ENCODE results near the gene GARIN1A.
"Not testable (repeated sequence)": the region's sequence is repeated elsewhere in the genome, so short reads cannot be mapped to it uniquely, and the experiment has no call there.

Gene GARIN1A

DNA sequence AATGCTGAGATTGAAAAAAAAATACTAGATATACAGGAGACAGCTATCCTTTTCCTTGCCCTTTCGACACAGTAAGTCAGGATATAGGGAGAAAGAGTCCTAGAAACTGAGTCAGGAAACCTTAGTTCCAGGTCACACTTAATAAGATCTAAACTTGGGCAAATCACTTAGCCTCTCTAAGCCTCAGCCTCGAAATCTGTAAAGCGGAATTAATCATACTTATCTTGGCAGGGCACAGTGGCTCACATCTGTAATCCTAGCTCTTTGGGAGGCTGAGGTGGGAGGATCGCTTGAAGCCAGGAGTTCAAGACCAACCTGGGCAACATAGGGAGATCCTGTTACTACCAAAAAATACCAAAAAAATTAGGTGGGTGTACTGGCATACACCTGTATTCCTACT lies 4.6 kb downstream of the GARIN1A start:
- DNase-seq (ENCODE audit: extremely low spot score), result no peak
- CTCF ChIA-PET, result no interaction called here
- TF ChIP-seq, protein P1, sequence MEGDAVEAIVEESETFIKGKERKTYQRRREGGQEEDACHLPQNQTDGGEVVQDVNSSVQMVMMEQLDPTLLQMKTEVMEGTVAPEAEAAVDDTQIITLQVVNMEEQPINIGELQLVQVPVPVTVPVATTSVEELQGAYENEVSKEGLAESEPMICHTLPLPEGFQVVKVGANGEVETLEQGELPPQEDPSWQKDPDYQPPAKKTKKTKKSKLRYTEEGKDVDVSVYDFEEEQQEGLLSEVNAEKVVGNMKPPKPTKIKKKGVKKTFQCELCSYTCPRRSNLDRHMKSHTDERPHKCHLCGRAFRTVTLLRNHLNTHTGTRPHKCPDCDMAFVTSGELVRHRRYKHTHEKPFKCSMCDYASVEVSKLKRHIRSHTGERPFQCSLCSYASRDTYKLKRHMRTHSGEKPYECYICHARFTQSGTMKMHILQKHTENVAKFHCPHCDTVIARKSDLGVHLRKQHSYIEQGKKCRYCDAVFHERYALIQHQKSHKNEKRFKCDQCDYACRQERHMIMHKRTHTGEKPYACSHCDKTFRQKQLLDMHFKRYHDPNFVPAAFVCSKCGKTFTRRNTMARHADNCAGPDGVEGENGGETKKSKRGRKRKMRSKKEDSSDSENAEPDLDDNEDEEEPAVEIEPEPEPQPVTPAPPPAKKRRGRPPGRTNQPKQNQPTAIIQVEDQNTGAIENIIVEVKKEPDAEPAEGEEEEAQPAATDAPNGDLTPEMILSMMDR (IDR thresholded peaks at IDR 0.05; ENCODE audit: control extremely low read depth, extremely low read depth, low read depth, missing control alignments), result no peak
- POLR2A ChIA-PET, result no interaction called here

DNA sequence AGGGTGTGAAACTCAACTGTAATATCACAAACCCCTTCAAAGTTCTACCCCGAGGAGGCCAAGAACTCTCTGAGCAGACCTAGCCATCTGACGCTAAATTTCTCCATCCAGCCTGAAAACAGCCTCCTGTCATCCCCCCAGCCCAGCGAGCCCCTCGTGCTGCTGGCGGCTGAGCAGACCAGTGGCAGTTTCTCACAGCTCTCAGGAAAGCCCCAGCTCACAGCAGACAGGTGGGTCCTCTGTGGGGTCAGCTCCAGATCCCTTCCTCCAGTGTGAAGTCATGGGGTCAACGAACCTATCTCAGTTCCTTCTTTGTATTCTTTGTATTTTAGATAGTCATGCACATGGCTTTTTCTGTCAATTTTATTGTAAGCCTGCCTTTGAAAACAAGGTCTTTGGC lies 7.8 kb downstream of the GARIN1A start:
- DNase-seq (ENCODE audit: extremely low spot score), result peak; percentile 70
- TF ChIP-seq, protein P1 (IDR thresholded peaks at IDR 0.05; ENCODE audit: control extremely low read depth, extremely low read depth, low read depth, missing control alignments), result no peak
- POLR2A ChIA-PET, result no interaction called here
- CTCF ChIA-PET, result interaction anchor here (1.0 kb wide), 1 partner anchor 13 kb away, joined by 5 read pairs; no protein-coding TSS in a partner anchor

DNA sequence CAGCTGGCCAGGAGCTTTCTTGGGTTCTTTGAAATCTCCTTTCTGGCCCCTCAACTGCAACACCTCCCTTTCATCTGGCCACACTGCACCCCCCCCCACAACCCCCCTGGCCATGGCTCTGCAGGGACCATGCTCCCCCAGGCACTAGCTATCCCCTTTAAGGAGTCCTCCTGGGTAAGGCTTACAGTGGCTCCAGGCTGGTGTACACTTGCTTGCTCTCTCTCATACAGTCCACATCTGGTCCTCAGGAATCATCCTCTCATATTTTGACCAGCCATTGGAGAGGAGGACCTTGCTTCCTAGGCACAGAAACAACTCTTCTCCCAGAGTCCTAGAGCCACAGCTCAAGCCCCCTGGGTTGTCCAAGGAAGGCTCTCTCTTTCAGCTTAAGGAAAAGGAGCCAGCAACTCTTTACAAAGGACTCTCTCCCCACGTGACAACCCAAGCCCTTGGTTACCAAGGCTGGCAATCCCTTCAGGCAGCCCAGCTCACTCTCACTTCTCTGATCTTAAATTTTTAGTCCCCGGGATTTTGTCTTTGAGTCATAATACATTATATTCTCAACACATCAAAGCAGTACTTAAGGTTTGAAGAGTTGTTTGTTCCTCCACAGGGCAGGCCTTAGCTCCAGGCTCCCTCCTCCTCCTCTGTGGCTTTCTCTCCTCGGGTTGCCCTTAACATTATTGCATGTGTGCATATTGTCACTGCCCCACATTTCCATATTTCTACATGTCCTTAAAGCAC lies 9.9 kb downstream of the GARIN1A start:
- peak; percentile 48 for DNase-seq (ENCODE audit: extremely low spot score)
- CTCF ChIA-PET, result interaction anchor here (1.0 to 2.6 kb wide), 3 partner anchors 9 to 13 kb away, joined by 3 to 13 read pairs (median 4); partner anchors contain the start of gene GARIN1A
- TF ChIP-seq, protein P1 (IDR thresholded peaks at IDR 0.05; ENCODE audit: control extremely low read depth, extremely low read depth, low read depth, missing control alignments), result no peak
- POLR2A ChIA-PET, result interaction anchor here (0.6 kb wide), 1 partner anchor 76 kb away, joined by 3 read pairs; no protein-coding TSS in a partner anchor

DNA sequence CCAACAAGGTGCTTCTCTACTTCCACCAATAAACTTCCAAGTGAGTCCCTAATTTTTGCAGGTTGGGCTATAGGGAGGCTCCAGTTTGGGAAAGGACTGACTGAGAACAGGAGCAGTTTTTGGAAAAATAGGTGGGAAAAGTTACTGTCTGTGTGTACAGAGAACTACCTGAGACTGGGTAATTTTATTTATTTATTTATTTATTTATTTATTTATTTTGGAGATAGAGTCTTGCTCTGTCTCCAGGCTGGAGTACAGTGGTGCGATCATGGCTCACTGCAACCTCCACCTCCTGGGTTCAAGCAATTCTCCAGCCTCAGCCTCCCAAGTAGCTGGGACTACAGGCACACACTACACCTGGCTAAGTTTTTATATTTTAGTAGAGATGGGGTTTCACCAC lies 11.2 kb downstream of the GARIN1A start:
- CTCF ChIA-PET, result interaction anchor here (1.0 to 2.6 kb wide), 3 partner anchors 10 to 223 kb away, joined by 3 to 13 read pairs (median 3); partner anchors contain the start of gene GARIN1A
- DNase-seq (ENCODE audit: extremely low spot score); POLR2A ChIA-PET: not testable (repeated sequence)

DNA sequence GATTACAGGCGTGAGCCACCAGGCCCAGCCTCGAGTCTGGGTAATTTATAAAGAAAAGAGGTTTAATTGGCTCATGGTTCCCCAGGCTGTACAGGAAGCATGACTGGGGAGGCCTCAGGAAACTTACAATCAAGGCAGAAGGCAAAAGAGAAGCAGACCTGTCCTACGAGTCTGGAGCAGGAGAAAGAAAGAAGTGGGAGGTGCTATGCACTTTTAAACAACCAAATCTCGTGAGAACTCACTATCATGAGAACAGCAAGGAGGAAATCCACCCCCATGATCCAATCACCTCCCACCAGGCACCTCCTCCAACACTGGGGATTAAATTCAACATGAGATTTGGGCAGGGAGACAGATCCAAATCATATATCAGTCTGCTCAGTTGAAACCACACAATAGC lies 11.6 kb downstream of the GARIN1A start:
- CTCF ChIA-PET, result interaction anchor here (1.2 to 1.4 kb wide), 2 partner anchors 9 to 224 kb away, joined by 3 read pairs; no protein-coding TSS in a partner anchor
- POLR2A ChIA-PET; DNase-seq (ENCODE audit: extremely low spot score): not testable (repeated sequence)

DNA sequence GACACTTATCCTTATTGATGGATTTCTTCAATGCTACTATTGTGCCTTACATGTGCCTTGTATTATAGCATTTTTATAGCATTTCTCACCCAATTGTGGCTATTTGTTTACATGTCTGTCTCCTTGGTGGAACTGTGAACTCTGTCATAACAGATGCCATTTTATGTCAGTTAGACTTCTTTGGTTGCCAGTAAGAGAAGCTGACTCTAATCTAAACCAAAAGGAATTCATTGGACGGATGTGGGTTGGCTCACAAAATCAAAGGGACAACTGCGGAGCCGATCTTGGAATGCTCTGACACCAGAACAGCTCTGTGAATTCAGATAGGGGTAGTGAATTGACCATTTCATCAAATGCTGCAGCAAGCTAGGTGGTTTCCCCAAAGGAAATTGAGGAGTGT lies 15.0 kb downstream of the GARIN1A start:
- DNase-seq (ENCODE audit: extremely low spot score), result no peak
- ChIA-PET POLR2A (no interaction called here), CTCF (no interaction called here)
- TF ChIP-seq, protein P1 (IDR thresholded peaks at IDR 0.05; ENCODE audit: control extremely low read depth, extremely low read depth, low read depth, missing control alignments), result no peak

DNA sequence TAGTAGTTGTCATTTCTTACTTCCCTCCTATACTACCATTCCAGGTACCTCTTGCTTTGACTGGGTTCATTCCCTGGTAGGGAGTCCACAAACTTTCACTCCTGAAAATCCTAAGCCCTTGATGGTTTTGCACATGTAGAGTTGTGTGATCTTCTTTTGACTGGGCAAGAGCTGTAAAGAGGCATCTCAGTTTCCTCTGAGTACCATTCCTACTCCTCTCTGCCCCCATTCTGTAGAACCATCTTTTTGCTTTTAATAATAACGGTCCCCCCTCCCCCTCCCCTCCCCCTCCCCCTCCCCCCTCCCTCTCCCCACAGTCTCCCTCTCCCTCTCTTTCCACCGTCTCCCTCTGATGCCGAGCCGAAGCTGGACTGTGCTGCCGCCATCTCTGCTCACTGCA lies 16.4 kb downstream of the GARIN1A start:
- TF ChIP-seq, protein P1 (IDR thresholded peaks at IDR 0.05; ENCODE audit: control extremely low read depth, extremely low read depth, low read depth, missing control alignments), result no peak
- POLR2A ChIA-PET, result no interaction called here
- no peak for DNase-seq (ENCODE audit: extremely low spot score)
- CTCF ChIA-PET, result interaction anchor here (1.1 kb wide), 1 partner anchor 16 kb away, joined by 3 read pairs; no protein-coding TSS in a partner anchor

DNA sequence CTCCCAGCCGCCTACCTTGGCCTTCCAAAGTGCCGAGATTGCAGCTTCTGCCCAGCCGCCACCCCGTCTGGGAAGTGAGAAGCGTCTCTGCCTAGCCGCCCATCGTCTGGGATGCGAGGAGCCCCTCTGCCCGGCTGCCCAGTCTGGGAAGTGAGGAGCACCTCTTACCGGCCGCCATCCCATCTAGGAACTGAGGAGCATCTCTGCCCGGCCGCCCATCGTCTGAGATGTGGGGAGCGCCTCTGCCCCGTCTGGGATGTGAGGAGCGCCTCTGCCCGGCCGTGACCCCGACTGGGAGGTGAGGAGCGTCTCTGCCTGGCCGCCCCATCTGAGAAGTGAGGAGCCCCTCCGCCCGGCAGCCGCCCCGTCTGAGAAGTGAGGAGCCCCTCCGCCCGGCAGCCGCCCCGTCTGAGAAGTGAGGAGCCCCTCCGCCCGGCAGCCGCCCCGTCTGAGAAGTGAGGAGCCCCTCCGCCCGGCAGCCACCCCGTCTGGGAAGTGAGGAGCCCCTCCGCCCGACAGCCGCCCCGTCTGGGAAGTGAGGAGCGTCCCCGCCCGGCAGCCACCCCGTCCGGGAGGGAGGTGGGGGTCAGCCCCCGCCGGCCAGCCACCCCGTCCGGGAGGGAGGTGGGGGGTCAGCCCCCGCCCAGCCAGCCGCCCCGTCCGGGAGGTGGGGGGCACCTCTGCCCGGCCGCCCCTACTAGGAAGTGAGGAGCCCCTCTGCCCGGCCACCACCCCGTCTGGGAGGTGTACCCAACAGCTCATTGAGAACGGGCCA lies 17.3 kb downstream of the GARIN1A start:
- POLR2A ChIA-PET; DNase-seq (ENCODE audit: extremely low spot score): not testable (repeated sequence)
- CTCF ChIA-PET, result interaction anchor here (1.1 kb wide), 1 partner anchor 16 kb away, joined by 3 read pairs; no protein-coding TSS in a partner anchor
